GM12878 (cell line): ENCODE results near the gene CHST13. TPM values are rescaled to one million over a fixed set of nuclear protein-coding genes. Genes with fewer than 3 reads are reported as not detected.

Experiments
- ATAC-seq: fragments of 200-7000 bp; cut with Tn5 transposase; 3 replicates; pipeline ENCODE4 v1.9.1; 2020; ENCODE audit warnings: mild to moderate bottlenecking, moderate library complexity
- BruUV-seq: library from RNA; stranded (reverse); fragments of 400-500 nt; replicated peaks from 2 replicates; lab custom pipeline; 2021; lab: Mats Ljungman, UMichigan
- CTCF ChIA-PET: fragments of 300-600 bp; sonication (Branson Sonifier 250); formaldehyde crosslinking; extraction: SDS; loops from one replicate; lab custom pipeline; 2021; ENCODE audit warnings: inconsistent platforms; lab: Yijun Ruan, JAX
- POLR2A ChIA-PET: fragments of 350-600 bp; formaldehyde crosslinking; extraction: SDS; loops from one replicate; lab custom pipeline; 2021; ENCODE audit warnings: inconsistent platforms; lab: Charles Lee
- RAD21 ChIA-PET: fragments of 300-600 bp; sonication (Branson Sonifier 250); formaldehyde crosslinking; loops from one replicate; lab custom pipeline; 2023; ENCODE audit warnings: antibody characterized with exemption; ENCODE audit not compliant: unreplicated experiment; lab: Charles Lee
- SMC1A ChIA-PET: fragments of 300-600 bp; sonication (Branson Sonifier 250); formaldehyde crosslinking; loops from one replicate; lab custom pipeline; 2023; ENCODE audit not compliant: unreplicated experiment, uncharacterized antibody; lab: Charles Lee
- DNase-seq: peaks from one replicate; pipeline ENCODE4 v3.0.0-alpha.2; 2011; ENCODE audit warnings: low read depth, low spot score
- FAIRE-seq: peaks from 3 replicates; lab custom pipeline; 2011; peaks lifted over from hg19 to GRCh38; lab: Jason Lieb, UNC
- H2AFZ ChIP-seq: 2 replicates; pipeline ENCODE4 v1.6.0; 2011; ENCODE audit warnings: low read depth, low read length, control low read depth; ENCODE audit not compliant: control insufficient read depth
- H3K27ac ChIP-seq: 2 replicates; pipeline ENCODE4 v1.5.1; 2011; ENCODE audit warnings: control low read depth; ENCODE audit not compliant: control insufficient read depth, insufficient read depth
- H3K27me3 ChIP-seq, 2 experiments: replicated peaks in 1 of 2; 2 replicates each; pipeline versions ENCODE4 v1.6.0 to v1.6.1; 2011; ENCODE audit warnings: low read length in 1 of 2; ENCODE audit not compliant: control insufficient read depth in 2 of 2, insufficient read depth in 2 of 2
- H3K36me3 ChIP-seq, 2 experiments: 2 replicates each; pipeline ENCODE4 v1.5.1; 2011; ENCODE audit warnings: low read length in 1 of 2; ENCODE audit not compliant: control insufficient read depth in 2 of 2, insufficient read depth in 2 of 2
- H3K4me1 ChIP-seq: 2 replicates; pipeline ENCODE4 v1.6.1; 2011; ENCODE audit warnings: mild to moderate bottlenecking, low read length, moderate library complexity, mixed read lengths; ENCODE audit not compliant: control insufficient read depth, insufficient read depth
- H3K4me2 ChIP-seq: 2 replicates; pipeline ENCODE4 v1.6.0; 2011; ENCODE audit warnings: control low read depth; ENCODE audit not compliant: control insufficient read depth, insufficient read depth
- H3K4me3 ChIP-seq: fragments of 200-600 bp; sonication (generic); 2 replicates; pipeline ENCODE4 v1.5.1; 2016
- H3K79me2 ChIP-seq: 2 replicates; pipeline ENCODE4 v1.6.0; 2011; ENCODE audit warnings: low read length; ENCODE audit not compliant: control insufficient read depth, insufficient read depth
- H3K9ac ChIP-seq: 2 replicates; pipeline ENCODE4 v1.8.0; 2011; ENCODE audit warnings: low read length, control low read depth, mixed read lengths; ENCODE audit not compliant: control insufficient read depth, insufficient read depth
- H3K9me3 ChIP-seq: replicated peaks from 3 replicates; pipeline ENCODE4 v1.5.1; 2011; ENCODE audit warnings: mild to moderate bottlenecking, low read length; ENCODE audit not compliant: control insufficient read depth, insufficient read depth
- H4K20me1 ChIP-seq: 2 replicates; pipeline ENCODE4 v1.6.0; 2011; ENCODE audit not compliant: control insufficient read depth, insufficient read depth
- HCFC1 ChIP-seq: fragments of 150-350 bp; IDR thresholded peaks from 2 replicates; pipeline ENCODE4 v1.6.1; 2014; ENCODE audit warnings: low read length
- IKZF1 ChIP-seq: fragments of 450-650 bp; conservative IDR thresholded peaks from 2 replicates; pipeline ENCODE4 v1.6.1; 2017; ENCODE audit warnings: antibody characterized with exemption, mild to moderate bottlenecking
- NBN ChIP-seq: fragments of 450-650 bp; IDR thresholded peaks from 2 replicates; pipeline ENCODE4 v1.6.1; 2016
- PAX5 ChIP-seq: IDR thresholded peaks from 2 replicates; pipeline ENCODE4 v1.6.1; 2011; ENCODE audit warnings: low read depth, low read length, borderline replicate concordance
- RAD51 ChIP-seq: fragments of 450-650 bp; IDR thresholded peaks from 2 replicates; pipeline ENCODE4 v1.6.1; 2016; ENCODE audit warnings: moderate library complexity, mild to moderate bottlenecking, inconsistent platforms
- RCOR1 ChIP-seq: conservative IDR thresholded peaks from 2 replicates; pipeline ENCODE4 v1.6.1; 2012; ENCODE audit warnings: low read depth, low read length, improper control_type of control experiment
- SIN3A ChIP-seq: IDR thresholded peaks from 2 replicates; pipeline ENCODE4 v1.6.1; 2012; ENCODE audit warnings: low read depth, low read length, improper control_type of control experiment
- SKIL ChIP-seq: fragments of 450-650 bp; IDR thresholded peaks from 2 replicates; pipeline ENCODE4 v1.6.1; 2017; ENCODE audit warnings: mild to moderate bottlenecking, low read depth, inconsistent platforms; ENCODE audit not compliant: poor library complexity, severe bottlenecking
- WGBS: methylation state at CpG from one replicate; pipeline ENCODE4 v1.1.6; 2016; ENCODE audit warnings: low lambda C conversion rate; ENCODE audit not compliant: insufficient replicate concordance, insufficient coverage; ENCODE audit errors: missing lambda C conversion rate; 5-methylcytosine and 5-hydroxymethylcytosine counted together
- in situ Hi-C: fragments of 300-500 bp; cut with MboI; formaldehyde crosslinking; loops from 9 replicates; pipeline ENCODE4 v1.14.3; 2018; ENCODE audit warnings: mixed read lengths
- intact Hi-C: fragments of 100-400 bp; cut with micrococcal nuclease; formaldehyde crosslinking; loops from one replicate; pipeline ENCODE4 v1.14.2; 2022; ENCODE audit not compliant: unreplicated experiment
- polyA plus RNA-seq, 11 experiments: library from polyadenylated mRNA; depleted of rRNA in 4 of 11; unstranded in 6 of 11; stranded (reverse) in 5 of 11; fragments of >200 nt; fragmentation: Nextera tagmentation in 4 of 11; fragmentation: Illumina TruSeq in 1 of 11; extraction: Ambion mirVana in 4 of 11; extraction: Trizol in 1 of 11; gene quantifications; 1 replicate in 1 of 11; 2 replicates in 10 of 11; pipeline versions ENCODE4 v1.2.1 to v1.2.3, GENCODE V29; 2011 to 2016; ENCODE audit warnings: inconsistent platforms in 2 of 11, missing spikeins in 2 of 11, low read depth in 1 of 11
- total RNA-seq, 4 experiments: library from RNA; depleted of rRNA in 3 of 4; stranded (reverse); fragments of >200 nt in 3 of 4; fragmentation: Illumina TruSeq in 1 of 4; extraction: Trizol in 1 of 4; gene quantifications; 2 replicates each; pipeline versions ENCODE4 v1.2.1 to v1.2.3, GENCODE V29; 2013 to 2021
- TF ChIP-seq, protein P1 (sequence below): IDR thresholded peaks from 2 replicates; pipeline ENCODE4 v1.6.1; 2011; ENCODE audit warnings: borderline replicate concordance, low read depth, mild to moderate bottlenecking, moderate library complexity, low read length; ENCODE audit not compliant: insufficient read depth, poor library complexity, severe bottlenecking

CHST13 gene
- total and polyA plus RNA-seq, 10 of the 15 experiments (the other 5 are each of a cell fraction or from before 2014, with no cell fraction given): not detected

DNA sequence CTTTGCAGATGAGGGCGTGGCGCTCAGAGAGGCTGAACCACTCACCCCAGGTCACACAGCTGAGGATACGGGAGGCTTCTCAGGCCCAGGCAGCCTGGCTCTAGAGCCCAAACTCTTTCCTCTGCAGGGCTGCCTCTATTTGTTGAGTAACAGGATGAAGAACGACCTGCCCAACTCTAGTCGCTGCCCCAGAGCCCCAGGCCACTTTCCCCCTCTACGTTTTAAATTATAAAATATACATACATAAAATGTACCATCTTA, 29.1 kb upstream of the CHST13 start:
- SMC1A ChIA-PET: no interaction called here
- in situ Hi-C loops: no loop called here

More for the DNA sequence above, 29.1 kb upstream of the CHST13 start:
- no peak for ATAC-seq
- no peaks in the 10 kb centered on the region for H4K20me1 ChIP-seq
- TF ChIP-seq SKIL (no peak), NBN (no peak), HCFC1 (no peak), SIN3A (no peak), RCOR1 (no peak), RAD51 (no peak), PAX5 (no peak), IKZF1 (no peak)
- TF ChIP-seq, protein P1, sequence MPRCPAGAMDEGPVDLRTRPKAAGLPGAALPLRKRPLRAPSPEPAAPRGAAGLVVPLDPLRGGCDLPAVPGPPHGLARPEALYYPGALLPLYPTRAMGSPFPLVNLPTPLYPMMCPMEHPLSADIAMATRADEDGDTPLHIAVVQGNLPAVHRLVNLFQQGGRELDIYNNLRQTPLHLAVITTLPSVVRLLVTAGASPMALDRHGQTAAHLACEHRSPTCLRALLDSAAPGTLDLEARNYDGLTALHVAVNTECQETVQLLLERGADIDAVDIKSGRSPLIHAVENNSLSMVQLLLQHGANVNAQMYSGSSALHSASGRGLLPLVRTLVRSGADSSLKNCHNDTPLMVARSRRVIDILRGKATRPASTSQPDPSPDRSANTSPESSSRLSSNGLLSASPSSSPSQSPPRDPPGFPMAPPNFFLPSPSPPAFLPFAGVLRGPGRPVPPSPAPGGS: no peak
- no peak for DNase-seq
- H3K27ac ChIP-seq: no peak overlapping the region
- H3K36me3 ChIP-seq: no peaks in the 10 kb centered on the region
- H3K27me3 ChIP-seq: no peaks in the 10 kb centered on the region
- FAIRE-seq: no peak
- no TSS peak for BruUV-seq
- H3K9ac ChIP-seq: no peak overlapping the region
- ChIA-PET RAD21 (no interaction called here), CTCF (no interaction called here), POLR2A (no interaction called here)
- H3K79me2 ChIP-seq: no peaks in the 10 kb centered on the region
- H2AFZ ChIP-seq: no peak overlapping the region
- no peak overlapping the region for H3K4me2 ChIP-seq
- intact Hi-C loops: no loop called here
- 30% methylated on average over 6 of the region's 6 CpGs for WGBS
- no peaks in the 10 kb centered on the region for H3K9me3 ChIP-seq
- no peak overlapping the region for H3K4me3 ChIP-seq
- H3K4me1 ChIP-seq: no peaks in the 10 kb centered on the region
